H9 (cell line): Measurements from ENCODE around the gene MED27. TPM values are rescaled to one million over a fixed set of nuclear protein-coding genes. Genes with fewer than 3 reads are reported as not detected.

ENCODE experiments used
- DNase-seq: peaks from one replicate; pipeline ENCODE4 v3.0.0-alpha.2; 2017
- H2AFZ ChIP-seq: one replicate; pipeline ENCODE4 v1.6.1; 2013; ENCODE audit warnings: mild to moderate bottlenecking, low read length, control low read depth, moderate library complexity
- H2AK5ac ChIP-seq: 2 replicates; pipeline ENCODE4 v1.6.1; 2013; ENCODE audit warnings: low read length, control low read depth, mixed read lengths; ENCODE audit not compliant: insufficient read length
- H2BK120ac ChIP-seq: one replicate; pipeline ENCODE4 v1.6.1; 2013; ENCODE audit warnings: low read depth, mild to moderate bottlenecking, low read length, control low read depth, inconsistent platforms; ENCODE audit not compliant: poor library complexity, severe bottlenecking
- H2BK12ac ChIP-seq: 2 replicates; pipeline ENCODE4 v1.6.1; 2013; ENCODE audit warnings: low read length, control low read depth, mixed read lengths, low read depth; ENCODE audit not compliant: insufficient read length
- H2BK15ac ChIP-seq: 2 replicates; pipeline ENCODE4 v1.6.1; 2013; ENCODE audit warnings: low read depth, low read length, control low read depth
- H2BK20ac ChIP-seq: one replicate; pipeline ENCODE4 v1.6.1; 2013; ENCODE audit warnings: low read depth, mild to moderate bottlenecking, low read length, control low read depth, inconsistent platforms; ENCODE audit not compliant: poor library complexity, severe bottlenecking
- H2BK5ac ChIP-seq: 2 replicates; pipeline ENCODE4 v1.6.1; 2013; ENCODE audit warnings: low read length, control low read depth, mixed read lengths; ENCODE audit not compliant: insufficient read length
- H3K14ac ChIP-seq: 2 replicates; pipeline ENCODE4 v1.6.1; 2013; ENCODE audit warnings: low read length, control low read depth; ENCODE audit not compliant: insufficient read depth
- H3K18ac ChIP-seq: 2 replicates; pipeline ENCODE4 v1.6.1; 2013; ENCODE audit warnings: low read depth, mild to moderate bottlenecking, mixed read lengths, low read length, control low read depth; ENCODE audit not compliant: insufficient read length
- H3K23ac ChIP-seq: 2 replicates; pipeline ENCODE4 v1.6.1; 2013; ENCODE audit warnings: low read length, control low read depth, mixed read lengths, low read depth; ENCODE audit not compliant: insufficient read length
- H3K23me2 ChIP-seq: 2 replicates; pipeline ENCODE4 v1.6.1; 2013; ENCODE audit warnings: low read depth, mild to moderate bottlenecking, mixed read lengths, low read length, control low read depth; ENCODE audit not compliant: insufficient read length, poor library complexity, severe bottlenecking
- H3K27ac ChIP-seq: 2 replicates; pipeline ENCODE4 v1.5.1; 2013; ENCODE audit warnings: low read length, control low read depth, mixed read lengths, low read depth; ENCODE audit not compliant: insufficient read length
- H3K27me3 ChIP-seq: 2 replicates; pipeline ENCODE4 v1.6.1; 2013; ENCODE audit warnings: low read length, control low read depth, inconsistent platforms; ENCODE audit not compliant: insufficient read depth
- H3K4ac ChIP-seq: 2 replicates; pipeline ENCODE4 v1.6.1; 2013; ENCODE audit warnings: low read depth, mild to moderate bottlenecking, control low read depth, inconsistent platforms, low read length, moderate library complexity
- H3K4me1 ChIP-seq: 2 replicates; pipeline ENCODE4 v1.6.1; 2013; ENCODE audit warnings: low read length, control low read depth, inconsistent platforms; ENCODE audit not compliant: insufficient read depth
- H3K4me2 ChIP-seq: 2 replicates; pipeline ENCODE4 v1.6.1; 2013; ENCODE audit warnings: low read length, control low read depth, mixed read lengths; ENCODE audit not compliant: insufficient read length, insufficient read depth
- H3K56ac ChIP-seq: 2 replicates; pipeline ENCODE4 v1.6.1; 2013; ENCODE audit warnings: low read depth, mild to moderate bottlenecking, mixed read lengths, low read length, control low read depth; ENCODE audit not compliant: insufficient read length
- H3K79me1 ChIP-seq: 2 replicates; pipeline ENCODE4 v1.6.1; 2013; ENCODE audit warnings: low read depth, mild to moderate bottlenecking, moderate library complexity, low read length, control low read depth, inconsistent platforms; ENCODE audit not compliant: insufficient read depth, poor library complexity, severe bottlenecking
- H3K79me2 ChIP-seq: 2 replicates; pipeline ENCODE4 v1.6.1; 2013; ENCODE audit warnings: low read length, control low read depth, inconsistent platforms; ENCODE audit not compliant: insufficient read depth
- H3K9ac ChIP-seq: 2 replicates; pipeline ENCODE4 v1.6.1; 2013; ENCODE audit warnings: low read length, control low read depth, mixed read lengths; ENCODE audit not compliant: insufficient read length; ENCODE audit errors: extremely low read depth
- H3K9me3 ChIP-seq: one replicate; pipeline ENCODE4 v1.6.1; 2013; ENCODE audit warnings: low read depth, low read length, inconsistent platforms; ENCODE audit not compliant: control insufficient read depth
- H3T11ph ChIP-seq: one replicate; pipeline ENCODE4 v1.6.1; 2013; ENCODE audit warnings: mild to moderate bottlenecking, low read length, control low read depth, inconsistent platforms
- H4K20me1 ChIP-seq: one replicate; pipeline ENCODE4 v1.6.1; 2013; ENCODE audit not compliant: control insufficient read depth, insufficient read length, insufficient read depth
- H4K5ac ChIP-seq: 2 replicates; pipeline ENCODE4 v1.6.1; 2013; ENCODE audit warnings: low read depth, mild to moderate bottlenecking, mixed read lengths, low read length, control low read depth; ENCODE audit not compliant: insufficient read length
- H4K8ac ChIP-seq: replicated peaks from 2 replicates; pipeline ENCODE4 v1.6.1; 2013; ENCODE audit warnings: low read length, control low read depth, mixed read lengths, low read depth; ENCODE audit not compliant: insufficient read length
- H4K91ac ChIP-seq: 2 replicates; pipeline ENCODE4 v1.6.1; 2013; ENCODE audit warnings: low read depth, mild to moderate bottlenecking, moderate library complexity, mixed read lengths, low read length, control low read depth; ENCODE audit not compliant: insufficient read length
- H3K27ac Mint-ChIP-seq, 3 experiments: 2 replicates in 2 of 3; 3 replicates in 1 of 3; pipeline ENCODE4 v1.8.0; 2020 to 2021; ENCODE audit warnings: mixed read lengths in 3 of 3, mild to moderate bottlenecking in 1 of 3, moderate library complexity in 1 of 3
- H3K27me3 Mint-ChIP-seq: 2 replicates; pipeline ENCODE4 v1.8.0; 2021; ENCODE audit warnings: low read depth, mild to moderate bottlenecking, moderate library complexity, mixed read lengths
- H3K36me3 Mint-ChIP-seq, 3 experiments: 2 replicates in 2 of 3; 3 replicates in 1 of 3; pipeline ENCODE4 v1.8.0; 2020 to 2021; ENCODE audit warnings: low read depth in 3 of 3, mixed read lengths in 3 of 3; ENCODE audit not compliant: insufficient read depth in 1 of 3
- H3K4me1 Mint-ChIP-seq, 2 experiments: 2 replicates each; pipeline ENCODE4 v1.8.0; 2020; ENCODE audit warnings: mixed read lengths in 2 of 2
- H3K4me3 Mint-ChIP-seq, 2 experiments: 2 replicates in 1 of 2; 3 replicates in 1 of 2; pipeline ENCODE4 v1.8.0; 2020 to 2021; ENCODE audit warnings: mild to moderate bottlenecking in 2 of 2, mixed read lengths in 2 of 2, moderate library complexity in 1 of 2
- H3K9me3 Mint-ChIP-seq, 2 experiments: 2 replicates in 1 of 2; 3 replicates in 1 of 2; pipeline ENCODE4 v1.8.0; 2020; ENCODE audit warnings: mild to moderate bottlenecking in 2 of 2, mixed read lengths in 2 of 2, moderate library complexity in 1 of 2
- WGBS: extraction: QIAGEN DNeasy Blood & Tissue Kit; methylation state at CpG from one replicate; pipeline ENCODE4 v1.1.7; 2013; ENCODE audit warnings: missing lambda C conversion rate, low lambda C conversion rate, mixed read lengths; ENCODE audit not compliant: insufficient read length; ENCODE audit errors: extremely low coverage; 5-methylcytosine and 5-hydroxymethylcytosine counted together
- total RNA-seq: library from RNA; stranded (reverse); gene quantifications from 2 replicates; pipeline ENCODE4 v1.2.1, GENCODE V29; 2021
- TF ChIP-seq, protein P1 (sequence below): fragments of 200-600 bp; sonication (generic); conservative IDR thresholded peaks from 3 replicates; pipeline ENCODE4 v1.8.0; 2021; ENCODE audit warnings: antibody characterized with exemption, mild to moderate bottlenecking

Gene MED27
- total RNA-seq, 1 experiment from 2014 or later: 33.5 TPM

DNA sequence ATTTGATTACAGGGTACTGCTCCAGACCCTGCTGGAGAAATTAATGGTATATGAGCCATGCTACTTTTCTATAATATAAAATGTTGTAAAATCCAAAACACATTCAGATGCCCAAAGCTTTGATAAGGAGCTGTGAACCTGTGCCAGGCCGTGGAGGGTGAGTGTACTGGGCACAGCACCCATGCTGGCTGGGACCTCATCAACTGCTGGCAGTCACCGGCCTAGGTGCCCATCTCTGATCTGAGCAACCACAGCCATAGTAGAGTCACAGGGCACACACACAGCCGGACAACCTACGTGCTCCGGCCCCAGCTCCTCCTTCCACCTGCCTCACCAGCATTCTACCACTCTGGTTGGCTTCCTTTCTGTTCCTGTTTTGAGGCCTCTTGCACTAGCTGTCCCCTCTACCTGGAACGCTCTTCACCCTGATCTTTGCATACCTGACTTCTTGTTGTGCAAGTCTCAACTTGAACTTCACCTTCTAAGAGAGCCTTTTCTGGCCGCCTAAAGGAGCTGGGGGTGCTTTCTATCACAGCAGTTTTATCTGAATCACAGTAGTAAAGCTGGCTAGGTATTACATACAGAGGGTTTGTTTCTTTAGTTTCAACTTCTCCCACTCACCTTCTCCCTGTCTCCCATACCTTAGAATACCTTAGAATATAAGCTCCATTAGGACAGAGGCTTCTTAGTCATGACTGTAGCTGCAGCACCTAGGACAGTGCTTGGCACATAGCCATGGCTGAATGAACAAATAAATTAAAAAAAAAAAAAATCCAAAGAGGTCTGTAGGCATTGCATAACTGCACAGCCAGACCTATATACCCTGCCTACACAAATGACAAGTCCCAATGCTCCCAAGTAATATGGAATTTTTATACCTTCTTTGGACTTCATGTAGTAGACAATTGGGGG is 51.7 kb downstream of the MED27 start:
- H2BK5ac ChIP-seq: no peak overlapping the region
- no peaks in the 10 kb centered on the region for H4K20me1 ChIP-seq
- no peak overlapping the region for H3K14ac ChIP-seq
- no peak overlapping the region for H2BK120ac ChIP-seq
- no peaks in the 10 kb centered on the region for H3K9me3 ChIP-seq
- H4K8ac ChIP-seq: no peak overlapping the region
- H3K18ac ChIP-seq: no peak overlapping the region
- H4K91ac ChIP-seq: no peak overlapping the region
- H3K4me2 ChIP-seq: no peak overlapping the region
- no peak overlapping the region for H3K23ac ChIP-seq
- no peak overlapping the region for H3K56ac ChIP-seq
- no peak overlapping the region for H3T11ph ChIP-seq
- no peaks in the 10 kb centered on the region for H3K27me3 ChIP-seq
- no peaks in the 10 kb centered on the region for H3K9me3 Mint-ChIP-seq
- H2BK15ac ChIP-seq: no peak overlapping the region
- no peak overlapping the region for H2BK12ac ChIP-seq
- H2AFZ ChIP-seq: no peak overlapping the region
- no peak overlapping the region; a peak in 1 of 7 replicates for H3K27ac Mint-ChIP-seq
- H3K36me3 Mint-ChIP-seq: no peaks in the 10 kb centered on the region; a peak in 1 of 7 replicates
- no peak overlapping the region for H3K4me3 Mint-ChIP-seq
- no peak overlapping the region for H2AK5ac ChIP-seq
- H3K27ac ChIP-seq: no peak overlapping the region
- TF ChIP-seq, protein P1, sequence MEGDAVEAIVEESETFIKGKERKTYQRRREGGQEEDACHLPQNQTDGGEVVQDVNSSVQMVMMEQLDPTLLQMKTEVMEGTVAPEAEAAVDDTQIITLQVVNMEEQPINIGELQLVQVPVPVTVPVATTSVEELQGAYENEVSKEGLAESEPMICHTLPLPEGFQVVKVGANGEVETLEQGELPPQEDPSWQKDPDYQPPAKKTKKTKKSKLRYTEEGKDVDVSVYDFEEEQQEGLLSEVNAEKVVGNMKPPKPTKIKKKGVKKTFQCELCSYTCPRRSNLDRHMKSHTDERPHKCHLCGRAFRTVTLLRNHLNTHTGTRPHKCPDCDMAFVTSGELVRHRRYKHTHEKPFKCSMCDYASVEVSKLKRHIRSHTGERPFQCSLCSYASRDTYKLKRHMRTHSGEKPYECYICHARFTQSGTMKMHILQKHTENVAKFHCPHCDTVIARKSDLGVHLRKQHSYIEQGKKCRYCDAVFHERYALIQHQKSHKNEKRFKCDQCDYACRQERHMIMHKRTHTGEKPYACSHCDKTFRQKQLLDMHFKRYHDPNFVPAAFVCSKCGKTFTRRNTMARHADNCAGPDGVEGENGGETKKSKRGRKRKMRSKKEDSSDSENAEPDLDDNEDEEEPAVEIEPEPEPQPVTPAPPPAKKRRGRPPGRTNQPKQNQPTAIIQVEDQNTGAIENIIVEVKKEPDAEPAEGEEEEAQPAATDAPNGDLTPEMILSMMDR: no peak
- no peaks in the 10 kb centered on the region for H3K23me2 ChIP-seq
- peaks cover 8% of the 10 kb centered on the region; the same call in 1 of the 2 replicates for H3K4me1 ChIP-seq
- WGBS: no CpG with 5 or more reads among the region's 7 CpGs
- no peak overlapping the region for H3K9ac ChIP-seq
- H2BK20ac ChIP-seq: no peak overlapping the region
- DNase-seq: no peak
- H4K5ac ChIP-seq: no peak overlapping the region
- no peaks in the 10 kb centered on the region for H3K79me1 ChIP-seq
- H3K79me2 ChIP-seq: 0 out of 2 replicates have a peak, but pooled peaks cover 2% of the 10 kb centered on the region
- H3K27me3 Mint-ChIP-seq: no peaks in the 10 kb centered on the region
- H3K4ac ChIP-seq: no peak overlapping the region
- H3K4me1 Mint-ChIP-seq: peaks cover 34 to 54% of the 10 kb centered on the region in 2 experiments
